NB4 (cell line): ENCODE results near the gene PIGL.

ENCODE experiments used
- MYC ChIP-seq: IDR thresholded peaks from 2 replicates; pipeline ENCODE4 v1.6.1; 2011; ENCODE audit warnings: low read depth, low read length
- POLR2A ChIP-seq: IDR thresholded peaks from 2 replicates; pipeline ENCODE4 v1.6.1; 2011; ENCODE audit warnings: mild to moderate bottlenecking; ENCODE audit not compliant: insufficient read length; ENCODE audit errors: extremely low read depth
- TF ChIP-seq, protein P1 (sequence below): IDR thresholded peaks from one replicate; pipeline ENCODE4 v1.5.1; 2012; ENCODE audit warnings: low read depth, low read length

DNA sequence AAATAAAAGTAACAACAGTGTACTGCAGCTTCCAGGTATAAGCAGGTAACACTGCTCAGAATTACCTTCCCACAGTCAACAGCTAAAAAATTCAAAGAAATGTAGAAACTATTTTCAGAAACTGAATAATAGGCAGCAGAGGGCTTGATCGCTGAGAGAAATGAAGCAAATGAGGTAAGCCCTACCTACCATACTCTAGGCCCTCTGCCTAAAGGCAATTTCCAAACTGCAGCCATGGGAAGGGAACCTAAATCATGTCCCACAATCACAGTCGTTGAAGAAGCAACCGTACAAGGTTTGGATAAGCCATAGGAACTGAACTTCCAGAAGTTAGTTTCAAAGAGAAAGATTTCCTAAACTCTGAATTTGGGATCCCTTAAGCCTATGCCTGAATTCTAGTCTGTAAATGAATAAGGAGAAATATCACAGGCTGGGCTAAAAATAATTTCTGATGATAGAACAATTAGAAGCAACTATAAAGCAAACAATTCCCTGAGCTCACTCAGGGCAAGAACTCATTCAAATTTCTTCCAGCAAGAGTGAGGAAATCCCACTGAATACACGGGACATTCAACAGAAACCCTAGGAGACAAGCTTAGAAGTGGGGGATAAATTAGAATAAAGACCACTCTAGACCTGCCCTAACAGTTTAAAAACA, 26.2 kb upstream of the PIGL start:
- TF ChIP-seq POLR2A (no peak), MYC (no peak)
- TF ChIP-seq, protein P1, sequence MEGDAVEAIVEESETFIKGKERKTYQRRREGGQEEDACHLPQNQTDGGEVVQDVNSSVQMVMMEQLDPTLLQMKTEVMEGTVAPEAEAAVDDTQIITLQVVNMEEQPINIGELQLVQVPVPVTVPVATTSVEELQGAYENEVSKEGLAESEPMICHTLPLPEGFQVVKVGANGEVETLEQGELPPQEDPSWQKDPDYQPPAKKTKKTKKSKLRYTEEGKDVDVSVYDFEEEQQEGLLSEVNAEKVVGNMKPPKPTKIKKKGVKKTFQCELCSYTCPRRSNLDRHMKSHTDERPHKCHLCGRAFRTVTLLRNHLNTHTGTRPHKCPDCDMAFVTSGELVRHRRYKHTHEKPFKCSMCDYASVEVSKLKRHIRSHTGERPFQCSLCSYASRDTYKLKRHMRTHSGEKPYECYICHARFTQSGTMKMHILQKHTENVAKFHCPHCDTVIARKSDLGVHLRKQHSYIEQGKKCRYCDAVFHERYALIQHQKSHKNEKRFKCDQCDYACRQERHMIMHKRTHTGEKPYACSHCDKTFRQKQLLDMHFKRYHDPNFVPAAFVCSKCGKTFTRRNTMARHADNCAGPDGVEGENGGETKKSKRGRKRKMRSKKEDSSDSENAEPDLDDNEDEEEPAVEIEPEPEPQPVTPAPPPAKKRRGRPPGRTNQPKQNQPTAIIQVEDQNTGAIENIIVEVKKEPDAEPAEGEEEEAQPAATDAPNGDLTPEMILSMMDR = no peak
